HCT116 (cell line): Measurements from ENCODE around the gene OBSL1. TPM values are rescaled to one million over a fixed set of nuclear protein-coding genes. Genes with fewer than 3 reads are reported as not detected.

ENCODE experiments used
- ATAC-seq: fragments of 200-7000 bp; cut with Tn5 transposase; 2 replicates; pipeline ENCODE4 v1.9.1; 2020; ENCODE audit warnings: mild to moderate bottlenecking, moderate library complexity
- BruUV-seq: library from RNA; stranded (reverse); fragments of 400-500 nt; replicated peaks from 2 replicates; lab custom pipeline; 2021; lab: Mats Ljungman, UMichigan
- CTCF ChIA-PET: fragments of 300-600 bp; sonication (Branson Sonifier 250); formaldehyde crosslinking; loops from one replicate; lab custom pipeline; 2021; ENCODE audit warnings: antibody characterized with exemption; lab: Charles Lee
- POLR2A ChIA-PET: fragments of 300-600, 350-600 bp; sonication (Branson Sonifier 250); formaldehyde crosslinking; loops from one replicate; lab custom pipeline; 2021; ENCODE audit warnings: antibody characterized with exemption; lab: Charles Lee
- RAD21 ChIA-PET, 2 experiments: fragments of 300-600 bp; sonication (Branson Sonifier 250); formaldehyde crosslinking; loops; one replicate each; lab custom pipeline; 2023; ENCODE audit warnings: low total read pairs in 2 of 2; ENCODE audit not compliant: uncharacterized antibody in 2 of 2, unreplicated experiment in 2 of 2, low non-redundant PET in 1 of 2; lab: Charles Lee
- DNase-seq: peaks from one replicate; pipeline ENCODE4 v3.0.0-alpha.2; 2010; ENCODE audit warnings: low read depth, low spot score
- H2AFZ ChIP-seq: fragments of 200-600 bp; shearing (Covaris generic), sonication (generic); 2 replicates; pipeline ENCODE4 v1.6.1; 2017; ENCODE audit warnings: low read depth, mixed run types, mixed read lengths, antibody characterized with exemption, low read length; ENCODE audit not compliant: poor library complexity, severe bottlenecking
- H3K27ac ChIP-seq: 2 replicates; pipeline ENCODE4 v1.5.1; 2012; ENCODE audit warnings: low read depth, low read length
- H3K27me3 ChIP-seq: fragments of 200-600 bp; sonication (generic); 2 replicates; pipeline ENCODE4 v1.6.1; 2016; ENCODE audit warnings: mixed run types, low read length, mixed read lengths; ENCODE audit not compliant: insufficient read depth
- H3K36me3 ChIP-seq, 2 experiments: fragments of 200-500 bp in 1 of 2; fragments of 200-600 bp in 1 of 2; sonication (Bioruptor generic) in 1 of 2; sonication (generic) in 1 of 2; 2 replicates each; pipeline versions ENCODE4 v1.5.1 to v1.6.1; 2014 to 2016; ENCODE audit warnings: low read length in 2 of 2, inconsistent platforms in 1 of 2, mixed read lengths in 1 of 2, mixed run types in 1 of 2; ENCODE audit not compliant: insufficient read depth in 2 of 2, control insufficient read depth in 1 of 2
- H3K4me1 ChIP-seq, 2 experiments: fragments of 200-600 bp in 1 of 2; sonication (generic) in 1 of 2; 2 replicates each; pipeline versions ENCODE4 v1.5.1 to v1.6.1; 2012 to 2017; ENCODE audit warnings: low read length in 2 of 2, inconsistent platforms in 1 of 2, mild to moderate bottlenecking in 1 of 2, mixed read lengths in 1 of 2, mixed run types in 1 of 2, moderate library complexity in 1 of 2; ENCODE audit not compliant: insufficient read depth in 2 of 2, control insufficient read depth in 1 of 2
- H3K4me2 ChIP-seq: fragments of 200-600 bp; sonication (generic); 2 replicates; pipeline ENCODE4 v1.6.1; 2017; ENCODE audit warnings: mixed run types, low read length, mixed read lengths
- H3K4me3 ChIP-seq, 2 experiments: fragments of 200-600 bp in 1 of 2; sonication (generic) in 1 of 2; replicated peaks in 1 of 2; 2 replicates each; pipeline ENCODE4 v1.5.1; 2011 to 2016; ENCODE audit warnings: low read length in 2 of 2, control low read depth in 1 of 2, low read depth in 1 of 2, mild to moderate bottlenecking in 1 of 2, mixed read lengths in 1 of 2, mixed run types in 1 of 2
- H3K79me2 ChIP-seq: fragments of 200-600 bp; sonication (generic); 2 replicates; pipeline ENCODE4 v1.6.1; 2017; ENCODE audit warnings: mild to moderate bottlenecking, mixed run types, low read length, moderate library complexity, mixed read lengths; ENCODE audit not compliant: insufficient read depth
- H3K9ac ChIP-seq: fragments of 200-600 bp; sonication (generic); 2 replicates; pipeline ENCODE4 v1.6.1; 2016; ENCODE audit warnings: low read length, mixed read lengths
- H3K9me2 ChIP-seq: fragments of 200-600 bp; sonication (generic), shearing (Covaris generic); 2 replicates; pipeline ENCODE4 v1.6.1; 2017; ENCODE audit warnings: mixed run types, mild to moderate bottlenecking, moderate library complexity; ENCODE audit not compliant: insufficient read depth
- H3K9me3 ChIP-seq, 2 experiments: fragments of 200-500 bp in 1 of 2; fragments of 200-600 bp in 1 of 2; sonication (Bioruptor generic) in 1 of 2; sonication (generic) in 1 of 2; 2 replicates each; pipeline ENCODE4 v1.6.1; 2014 to 2017; ENCODE audit warnings: low read length in 2 of 2, mixed read lengths in 2 of 2, inconsistent platforms in 1 of 2, low read depth in 1 of 2, mild to moderate bottlenecking in 1 of 2, mixed run types in 1 of 2, moderate library complexity in 1 of 2; ENCODE audit not compliant: control insufficient read depth in 1 of 2, insufficient read depth in 1 of 2
- H4K20me1 ChIP-seq: fragments of 200-600 bp; sonication (generic), shearing (Covaris generic); 2 replicates; pipeline ENCODE4 v1.6.1; 2017; ENCODE audit warnings: mixed run types, mild to moderate bottlenecking, moderate library complexity; ENCODE audit not compliant: insufficient read depth
- CBX3 ChIP-seq: IDR thresholded peaks from 2 replicates; pipeline ENCODE4 v1.6.1; 2012; ENCODE audit warnings: low read depth
- CEBPB ChIP-seq: IDR thresholded peaks from 2 replicates; pipeline ENCODE4 v1.6.1; 2012; ENCODE audit warnings: low read depth
- ELF1 ChIP-seq: IDR thresholded peaks from 2 replicates; pipeline ENCODE4 v1.6.1; 2012; ENCODE audit warnings: low read depth, borderline replicate concordance
- EZH2 ChIP-seq: fragments of 200-600 bp; sonication (generic); IDR thresholded peaks from 2 replicates; pipeline ENCODE4 v1.6.1; 2017; ENCODE audit warnings: antibody characterized with exemption, mixed run types
- MAX ChIP-seq: IDR thresholded peaks from 2 replicates; pipeline ENCODE4 v1.6.1; 2012
- POLR2A ChIP-seq: IDR thresholded peaks from 2 replicates; pipeline ENCODE4 v1.7.0; 2011; ENCODE audit warnings: borderline replicate concordance; ENCODE audit not compliant: insufficient read depth, insufficient read length; ENCODE audit errors: extremely low read depth
- REST ChIP-seq: IDR thresholded peaks from 2 replicates; pipeline ENCODE4 v1.6.1; 2012; ENCODE audit warnings: low read depth
- SRF ChIP-seq: IDR thresholded peaks from 2 replicates; pipeline ENCODE4 v1.6.1; 2012; ENCODE audit warnings: low read depth
- ZBTB33 ChIP-seq: IDR thresholded peaks from 2 replicates; pipeline ENCODE4 v1.6.1; 2011; ENCODE audit warnings: mild to moderate bottlenecking, low read length, moderate library complexity; ENCODE audit not compliant: insufficient replicate concordance; ENCODE audit errors: extremely low read depth
- ZFX ChIP-seq: fragments of 450-650 bp; IDR thresholded peaks from 2 replicates; pipeline ENCODE4 v1.6.1; 2017
- ZNF274 ChIP-seq: fragments of 200-500 bp; sonication (Bioruptor generic); IDR thresholded peaks from 2 replicates; pipeline ENCODE4 v1.6.1; 2014; ENCODE audit warnings: mild to moderate bottlenecking, low read depth, low read length, inconsistent platforms
- intact Hi-C: fragments of 100-400 bp; cut with micrococcal nuclease; formaldehyde crosslinking; loops from 2 replicates; pipeline ENCODE4 v1.10.0; 2022
- total RNA-seq: library from RNA; stranded (reverse); gene quantifications from one replicate; pipeline ENCODE4 v1.2.1, GENCODE V29; 2021; ENCODE audit not compliant: unreplicated experiment

The OBSL1 gene
- total RNA-seq, 1 experiment from 2014 or later = 45.2 TPM

- no peaks in the 10 kb centered on the region for H3K79me2 ChIP-seq
- intact Hi-C loops = no loop called here
- no peaks in the 10 kb centered on the region for H3K36me3 ChIP-seq
- H3K9me3 ChIP-seq = no peaks in the 10 kb centered on the region
- H4K20me1 ChIP-seq = no peaks in the 10 kb centered on the region
- H3K27me3 ChIP-seq = no peaks in the 10 kb centered on the region
- DNase-seq (no peak), ATAC-seq (no peak)
- H3K4me1 ChIP-seq = peaks cover 0 to 10% of the 10 kb centered on the region in 2 experiments; a peak in 1 of 4 replicates
- no peaks in the 10 kb centered on the region for H3K9me2 ChIP-seq
- H3K27ac ChIP-seq = no peak overlapping the region
- no peak for TF ChIP-seq CEBPB
- no peak for TF ChIP-seq REST
- TF ChIP-seq ZBTB33 = no peak
- no peak for TF ChIP-seq MAX
- TF ChIP-seq ZFX = no peak
- no peak for TF ChIP-seq POLR2A
- no peak for TF ChIP-seq EZH2
- no peak for TF ChIP-seq SRF
- TF ChIP-seq CBX3 = no peak
- TF ChIP-seq ZNF274 = no peak
- no peak for TF ChIP-seq ELF1
- ChIA-PET RAD21 (no interaction called here), POLR2A (no interaction called here), CTCF (no interaction called here)
- no peak overlapping the region for H2AFZ ChIP-seq
- no TSS peak for BruUV-seq
- H3K4me3 ChIP-seq = no peak overlapping the region
- H3K4me2 ChIP-seq = no peak overlapping the region
- no peak overlapping the region for H3K9ac ChIP-seq
Observed at GRCh38 chr2:219557320-219557719, 14.0 kb downstream of the OBSL1 start.
